Measurements from ENCODE around the gene MEIS2.

MEIS2 gene

GRCh38 chr15:37100109-37100965, at the start of gene MEIS2:
MEIS2 (minus strand) TSS chr15:37100549; CDS start chr15:37099466, 1,083 bp downstream.
- DNase-seq (ENCODE audit: low spot score) = peak; percentile 95

DNA sequence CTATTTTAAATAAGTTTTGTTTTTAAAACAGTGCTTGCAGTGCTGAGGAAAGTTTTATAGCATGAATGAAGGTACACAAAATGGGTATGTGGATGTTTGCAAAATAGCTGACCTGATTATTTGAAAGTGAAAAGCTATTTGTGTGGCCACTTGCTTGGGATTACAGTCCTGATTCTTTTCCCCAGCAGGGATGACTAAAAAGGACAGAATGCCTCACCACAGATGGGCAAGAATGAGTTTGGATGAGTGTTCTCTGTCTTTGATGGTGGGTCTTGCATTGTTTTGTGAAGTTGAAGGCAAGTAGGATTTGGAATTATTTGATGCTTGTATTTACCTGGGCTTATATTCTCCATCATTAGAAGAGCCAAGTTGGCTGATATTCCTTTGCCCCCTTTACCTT, 48.8 kb upstream of the MEIS2 start:
- no peak for DNase-seq (ENCODE audit: low spot score)

GRCh38 chr15:37148714-37149113, 48.4 kb upstream of the MEIS2 start:
- no peak for DNase-seq (ENCODE audit: low spot score)

DNA sequence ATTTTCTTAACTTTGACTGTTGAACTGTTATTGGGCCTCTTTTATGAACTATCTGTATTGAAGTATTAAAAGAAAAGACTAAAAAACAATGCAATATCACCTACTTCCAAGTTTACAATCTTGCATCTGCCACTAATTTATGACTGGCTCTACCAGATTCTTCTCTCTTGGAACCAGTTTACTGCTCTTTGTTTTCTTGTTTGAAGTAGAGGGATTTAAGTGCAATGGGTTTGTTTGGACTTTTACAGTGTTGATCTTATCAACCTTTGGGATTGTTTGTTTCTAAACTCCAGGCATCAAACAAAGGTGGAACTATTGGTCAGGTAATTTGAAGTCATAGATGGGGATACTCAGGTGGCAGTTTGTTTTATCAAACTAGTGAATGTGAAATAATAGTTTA, 43.0 kb upstream of the MEIS2 start:
- no peak for DNase-seq (ENCODE audit: low spot score)

- DNase-seq (ENCODE audit: low spot score) = no peak
Measured at GRCh38 chr15:37142371-37142770, 42.0 kb upstream of the MEIS2 start.

GRCh38 chr15:37140531-37141058, 40.2 kb upstream of the MEIS2 start:
- peak; percentile 11 for DNase-seq (ENCODE audit: low spot score)

DNA sequence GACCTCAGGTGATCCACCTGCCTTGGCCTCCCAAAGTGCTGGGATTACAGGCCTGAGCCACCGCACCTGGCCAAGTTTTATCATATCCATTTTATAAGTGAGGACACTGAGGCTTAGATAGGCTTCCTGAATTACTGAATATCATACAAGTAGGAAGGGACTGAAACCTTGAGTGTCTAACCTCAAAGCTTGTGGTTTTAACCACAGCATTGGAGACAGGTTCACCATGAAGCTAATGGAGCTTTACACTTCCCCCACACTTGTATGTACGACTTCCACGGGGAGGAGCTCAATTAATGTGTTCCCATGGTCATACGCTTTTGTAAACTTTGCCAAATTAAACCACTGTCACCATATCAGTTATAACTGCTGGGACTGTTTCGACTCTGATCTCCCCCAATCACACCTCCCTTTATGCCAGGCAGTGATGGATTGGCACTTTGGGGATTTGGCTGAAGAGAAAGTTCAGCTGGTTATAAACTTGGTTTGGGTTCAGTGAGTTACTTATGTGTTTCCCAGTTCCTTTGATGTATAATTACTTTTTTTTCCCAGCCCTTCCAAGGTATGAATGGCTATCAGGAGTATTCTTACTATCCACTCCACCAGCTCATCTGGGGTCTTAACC, 38.4 kb upstream of the MEIS2 start:
- no peak for DNase-seq (ENCODE audit: low spot score)

- no peak for DNase-seq (ENCODE audit: low spot score)
Measured at GRCh38 chr15:37137221-37137620, 36.9 kb upstream of the MEIS2 start.

GRCh38 chr15:37136666-37137065, 36.3 kb upstream of the MEIS2 start:
- DNase-seq (ENCODE audit: low spot score) = no peak

GRCh38 chr15:37135225-37135624, 34.9 kb upstream of the MEIS2 start:
- DNase-seq (ENCODE audit: low spot score) = no peak

DNA sequence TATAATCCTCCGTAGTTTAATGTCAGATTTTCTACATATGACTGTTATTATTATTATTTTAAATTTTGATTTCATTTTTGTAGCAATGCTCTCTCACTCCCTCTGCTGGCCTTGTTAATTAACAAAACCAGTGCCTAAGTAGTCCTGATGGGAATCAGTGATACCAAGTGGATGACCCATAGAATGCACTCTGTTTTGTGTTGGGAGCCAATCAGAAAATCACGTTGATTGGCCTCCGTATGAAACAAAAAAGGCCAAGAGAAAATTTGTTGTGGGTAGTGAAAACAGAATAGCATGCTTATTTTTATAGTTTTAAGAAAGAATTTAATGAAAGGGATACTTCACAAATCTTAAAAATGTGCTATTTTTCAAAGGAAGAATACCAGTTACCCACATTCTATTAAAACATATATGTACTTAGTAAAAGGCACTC, 34.4 kb upstream of the MEIS2 start:
- peak; percentile 73 for DNase-seq (ENCODE audit: low spot score)

- DNase-seq (ENCODE audit: low spot score) = no peak
Measured at GRCh38 chr15:37134244-37134643, 33.9 kb upstream of the MEIS2 start.

- DNase-seq (ENCODE audit: low spot score) = no peak
Measured at GRCh38 chr15:37133602-37134001, 33.3 kb upstream of the MEIS2 start.

- no peak for DNase-seq (ENCODE audit: low spot score)
Measured at GRCh38 chr15:37132826-37133417, 32.6 kb upstream of the MEIS2 start.

DNA sequence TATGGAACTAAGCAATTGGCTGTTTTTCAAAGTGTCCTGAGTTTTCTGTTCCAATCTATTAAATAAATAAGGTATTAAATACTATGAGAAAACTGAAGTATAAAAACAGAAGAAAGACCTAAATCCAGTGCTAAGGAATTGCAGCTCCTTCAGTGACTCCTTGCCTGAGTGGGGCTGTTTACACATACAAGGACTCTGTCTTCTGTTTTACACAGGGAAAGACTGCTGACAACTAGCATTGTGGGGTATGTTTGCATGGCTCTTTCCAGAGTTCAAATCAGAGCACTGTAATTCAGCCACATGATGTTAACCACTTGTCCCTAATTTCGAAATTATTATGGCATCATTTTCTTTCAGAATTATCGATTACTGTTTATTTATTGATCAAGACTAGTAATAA, 31.3 kb upstream of the MEIS2 start:
- DNase-seq (ENCODE audit: low spot score) = no peak

DNA sequence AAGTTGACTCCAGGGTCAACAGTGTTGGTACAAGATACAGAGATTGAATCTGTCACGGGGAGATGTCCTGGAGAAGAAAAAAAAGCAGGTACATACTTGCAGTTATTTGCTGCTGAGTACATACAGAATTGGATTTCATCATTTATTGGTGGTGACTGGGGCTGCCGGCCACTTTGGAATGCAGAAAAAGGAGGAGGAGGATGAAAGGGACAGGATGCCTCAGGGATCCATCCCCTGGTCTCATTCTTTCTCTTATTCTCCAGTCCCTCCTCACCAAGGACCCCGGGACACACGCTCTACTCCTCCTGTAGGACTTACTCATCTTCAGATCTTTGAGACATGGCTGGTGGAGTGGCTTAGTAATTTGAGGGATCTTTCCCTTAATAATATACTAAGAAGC, 30.0 kb upstream of the MEIS2 start:
- DNase-seq (ENCODE audit: low spot score) = no peak

DNA sequence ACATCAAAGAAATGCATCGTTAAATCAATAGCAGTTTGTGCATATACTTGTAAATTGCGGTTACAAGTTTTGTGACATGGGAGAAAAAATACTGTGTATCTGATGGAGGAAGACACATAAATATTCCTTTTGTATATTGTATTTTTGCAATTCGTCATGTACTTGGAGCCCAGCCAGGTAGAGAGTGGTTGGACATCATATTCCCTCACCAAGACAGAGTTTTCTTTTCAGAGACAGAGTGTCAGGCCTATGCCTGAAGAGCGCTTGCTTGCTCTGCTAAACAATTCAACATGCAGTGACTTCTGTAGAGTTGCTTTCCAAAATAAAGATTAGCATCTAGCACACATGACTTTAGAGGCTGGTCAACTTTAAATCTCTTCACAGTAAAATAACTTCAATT, 24.8 kb upstream of the MEIS2 start:
- no peak for DNase-seq (ENCODE audit: low spot score)

- DNase-seq (ENCODE audit: low spot score) = no peak
Measured at GRCh38 chr15:37124331-37124730, 24.0 kb upstream of the MEIS2 start.

DNA sequence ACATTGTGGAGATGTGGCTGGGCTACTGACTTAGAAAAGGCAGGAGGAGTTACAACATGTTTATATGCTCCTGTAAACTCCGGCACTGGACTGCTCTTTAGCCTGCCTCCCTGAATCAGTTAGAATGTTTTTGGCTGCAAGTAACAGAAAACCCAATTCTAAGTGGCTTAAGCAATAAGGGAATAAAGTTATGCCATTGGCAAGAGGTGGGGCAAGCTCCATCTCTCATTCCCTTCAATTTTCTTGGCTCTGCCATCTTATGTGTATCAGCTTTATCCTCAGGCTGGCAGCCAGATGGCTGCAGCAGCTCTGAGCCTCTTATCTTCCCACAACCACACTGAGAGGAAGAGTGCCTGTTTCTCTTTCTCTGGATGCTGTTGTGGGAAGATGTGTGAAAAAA, 22.4 kb upstream of the MEIS2 start:
- DNase-seq (ENCODE audit: low spot score) = no peak

GRCh38 chr15:37121492-37121891, 21.1 kb upstream of the MEIS2 start:
- no peak for DNase-seq (ENCODE audit: low spot score)

GRCh38 chr15:37117030-37117429, 16.7 kb upstream of the MEIS2 start:
- DNase-seq (ENCODE audit: low spot score) = no peak

GRCh38 chr15:37115538-37115937, 15.2 kb upstream of the MEIS2 start:
- DNase-seq (ENCODE audit: low spot score) = no peak

All from GM03348 (cell line).